Renal pelvis (tissue), 4 donors: ENCODE measurements around the gene SEPTIN6. TPM values are rescaled to one million over a fixed set of nuclear protein-coding genes. Genes with fewer than 3 reads are reported as not detected.
A peak's percentile ranks its signal among the peaks of the same experiment; 100 is the strongest.
"Not testable (repeated sequence)": the region's sequence is repeated elsewhere in the genome, so short reads cannot be mapped to it uniquely, and the experiment has no call there.

Experiments used
- DNase-seq: peaks from one replicate; pipeline ENCODE4 v3.0.0-alpha.2; 2013
- polyA plus RNA-seq, 3 donors: library from polyadenylated mRNA; unstranded; fragments of 120-200 nt; gene quantifications; one replicate each; pipeline ENCODE4 v1.2.1, GENCODE V29; 2013; ENCODE audit not compliant: insufficient read length in 3 of 3

Gene SEPTIN6
- polyA plus RNA-seq, 3 donors: 63.0 to 70.9 (median 63.4) TPM

DNA sequence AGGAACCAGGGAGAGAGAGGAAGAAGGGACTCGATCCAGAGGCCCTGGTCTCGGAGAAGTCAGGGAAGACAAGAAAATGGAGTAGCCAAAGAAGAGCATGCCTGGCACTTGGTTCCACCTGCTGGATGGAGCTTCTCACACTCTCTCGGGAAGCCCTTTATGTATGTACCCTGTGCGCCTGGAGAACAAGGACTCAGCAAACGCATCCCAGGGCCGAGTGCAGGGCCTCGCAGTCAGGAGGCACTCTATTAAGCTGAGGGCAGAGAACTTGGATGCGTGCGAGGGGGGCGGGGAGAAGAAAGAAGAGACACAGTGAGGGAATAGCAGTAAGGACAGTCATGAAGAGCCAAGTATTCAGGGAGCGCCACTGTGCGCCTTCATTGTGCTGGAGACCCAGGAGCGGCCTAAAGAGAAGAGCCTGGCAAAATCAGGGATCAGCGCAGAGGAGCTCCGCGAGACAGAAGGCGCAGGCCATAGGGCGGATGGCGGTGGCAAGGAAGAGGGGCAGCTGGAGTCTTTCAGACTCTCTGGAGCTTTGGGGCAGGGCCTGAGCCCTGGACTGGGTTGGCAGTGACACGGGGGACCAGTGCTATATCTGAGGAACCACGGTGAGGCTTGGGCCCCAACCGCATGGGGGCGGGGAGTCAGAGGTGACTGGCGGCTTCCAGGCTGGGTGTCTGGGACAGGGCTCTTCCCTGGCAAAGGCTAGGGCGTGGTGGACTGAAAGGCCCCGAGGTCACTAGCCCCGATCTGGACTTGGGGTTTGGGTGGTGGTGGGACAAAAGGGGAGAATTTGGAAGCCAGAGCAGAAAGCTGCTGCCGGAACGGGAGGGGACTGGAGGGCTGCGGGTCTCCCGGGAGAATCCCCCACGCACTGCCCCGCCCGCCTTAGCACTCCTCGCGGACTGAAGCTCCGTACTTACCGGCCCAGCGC is 1.9 kb upstream of the SEPTIN6 start:
- no peak for DNase-seq

DNA sequence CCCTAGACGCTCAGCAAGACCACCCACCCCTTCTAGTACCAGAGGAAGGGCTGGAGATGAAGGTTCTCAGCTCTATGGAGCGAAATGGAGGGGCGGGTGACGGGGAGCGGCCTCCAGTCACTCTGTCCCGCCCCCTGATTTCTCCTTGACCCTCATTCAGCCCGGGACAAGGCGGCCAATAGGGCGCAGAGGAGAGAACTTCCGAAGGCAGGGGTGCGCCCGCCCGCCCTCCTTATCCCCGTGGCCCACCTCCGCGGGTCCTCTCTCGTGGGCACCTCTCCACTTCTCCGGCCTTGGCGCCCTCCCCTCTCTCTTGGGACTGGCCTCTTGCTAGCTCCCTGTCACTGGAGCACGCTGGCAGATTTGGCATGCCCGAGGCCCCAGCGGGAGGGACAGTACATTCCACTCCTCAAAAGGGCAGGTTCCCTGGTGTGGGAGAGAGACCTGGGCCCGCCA is 1.1 kb upstream of the SEPTIN6 start:
- no peak for DNase-seq

DNA sequence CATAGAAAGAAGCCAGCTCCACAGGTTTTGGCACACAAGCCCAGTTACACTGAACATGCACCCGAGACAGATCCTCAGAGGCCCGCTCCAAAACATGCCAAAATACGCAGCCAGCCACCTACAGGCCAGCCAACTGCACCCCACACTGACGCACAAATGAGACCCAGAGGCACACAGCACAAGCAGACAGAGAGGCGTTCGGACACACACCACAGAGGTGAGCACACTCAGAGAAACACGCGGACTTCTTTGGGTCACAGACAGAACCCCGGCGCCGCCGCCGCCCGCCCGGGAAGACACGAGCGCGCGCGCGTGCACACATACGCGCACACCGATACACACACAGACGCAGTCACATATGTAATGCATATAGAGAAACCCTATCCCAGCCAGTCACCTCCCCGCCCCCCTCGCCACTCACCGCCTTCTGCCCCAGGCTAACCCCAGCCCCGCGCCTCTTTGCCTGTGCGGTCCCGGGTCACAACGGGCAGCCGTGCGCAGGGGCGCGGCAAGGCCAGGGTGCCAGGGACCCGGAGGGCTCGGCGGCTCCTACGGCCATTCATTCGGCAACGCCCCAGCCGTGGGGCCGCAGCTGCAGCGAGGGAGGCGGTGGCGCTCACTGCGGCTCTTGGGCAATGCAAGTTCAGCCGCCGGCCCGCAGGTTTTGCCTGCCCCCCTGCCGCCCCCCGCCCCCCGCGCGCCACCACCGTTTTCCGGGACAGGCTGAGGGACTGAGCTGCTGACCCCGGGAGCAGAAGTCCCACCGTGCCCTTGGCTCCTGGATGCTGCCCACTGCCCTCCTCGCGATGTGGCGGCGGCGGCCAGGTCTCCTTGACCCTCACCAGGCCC is 553 bp downstream of the SEPTIN6 start:
- DNase-seq: no peak

DNA sequence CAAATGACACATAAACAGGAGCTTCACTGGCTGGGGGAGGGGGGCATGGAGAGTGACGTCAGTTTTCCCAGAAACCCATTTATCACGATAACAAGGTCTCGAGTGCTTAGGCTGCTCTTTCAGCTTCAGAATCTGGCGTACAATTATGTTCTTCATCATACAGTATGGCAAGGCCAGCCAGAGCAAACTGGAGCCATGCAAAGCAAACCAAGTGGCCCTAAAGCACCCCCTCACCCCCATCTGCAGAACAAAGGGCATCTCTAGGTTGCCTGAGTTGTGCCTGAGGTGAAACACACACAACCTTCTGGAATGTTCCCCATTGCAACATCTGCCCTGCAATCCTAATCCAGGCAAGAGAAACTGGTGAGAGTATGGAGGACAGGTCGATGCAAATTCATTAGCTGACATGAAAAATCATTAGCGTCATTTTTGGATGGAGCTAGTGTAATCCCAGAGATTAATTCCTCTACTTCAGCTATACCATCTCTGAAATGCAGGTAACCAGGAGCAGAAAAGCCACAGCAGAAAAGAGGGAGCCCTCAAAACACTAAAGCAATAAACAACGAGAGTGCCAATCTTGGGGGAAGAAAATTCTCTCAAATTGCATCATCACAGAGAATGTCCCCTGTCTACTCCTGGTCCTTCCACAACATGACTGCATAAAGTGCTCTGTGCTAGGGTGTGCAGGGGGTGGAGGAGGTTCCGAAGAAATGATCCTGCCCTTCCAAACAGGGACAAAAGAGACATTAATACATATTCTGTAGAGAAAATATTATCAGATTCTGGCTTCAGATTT is 1.8 kb downstream of the SEPTIN6 start:
- no peak for DNase-seq

DNA sequence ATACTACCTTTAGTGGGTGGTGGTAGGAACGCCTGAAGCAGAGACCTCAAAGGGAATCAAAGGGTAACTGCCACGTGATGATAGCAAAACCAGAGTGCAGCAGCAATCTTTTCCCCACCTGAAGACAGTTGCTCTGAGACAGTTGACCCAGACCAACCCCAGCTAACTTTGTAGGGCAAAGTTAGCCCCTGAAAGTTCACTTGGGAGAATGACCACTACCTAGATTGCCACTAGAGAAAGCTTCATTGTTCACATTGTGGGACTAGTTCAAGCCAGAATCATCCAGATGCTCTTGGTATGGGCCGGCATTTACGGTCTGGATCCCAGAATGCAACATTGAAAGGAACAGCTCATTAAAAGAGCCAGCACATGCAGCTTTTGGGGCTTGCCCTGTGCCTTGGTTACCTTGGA is 4.1 kb downstream of the SEPTIN6 start:
- no peak for DNase-seq

DNA sequence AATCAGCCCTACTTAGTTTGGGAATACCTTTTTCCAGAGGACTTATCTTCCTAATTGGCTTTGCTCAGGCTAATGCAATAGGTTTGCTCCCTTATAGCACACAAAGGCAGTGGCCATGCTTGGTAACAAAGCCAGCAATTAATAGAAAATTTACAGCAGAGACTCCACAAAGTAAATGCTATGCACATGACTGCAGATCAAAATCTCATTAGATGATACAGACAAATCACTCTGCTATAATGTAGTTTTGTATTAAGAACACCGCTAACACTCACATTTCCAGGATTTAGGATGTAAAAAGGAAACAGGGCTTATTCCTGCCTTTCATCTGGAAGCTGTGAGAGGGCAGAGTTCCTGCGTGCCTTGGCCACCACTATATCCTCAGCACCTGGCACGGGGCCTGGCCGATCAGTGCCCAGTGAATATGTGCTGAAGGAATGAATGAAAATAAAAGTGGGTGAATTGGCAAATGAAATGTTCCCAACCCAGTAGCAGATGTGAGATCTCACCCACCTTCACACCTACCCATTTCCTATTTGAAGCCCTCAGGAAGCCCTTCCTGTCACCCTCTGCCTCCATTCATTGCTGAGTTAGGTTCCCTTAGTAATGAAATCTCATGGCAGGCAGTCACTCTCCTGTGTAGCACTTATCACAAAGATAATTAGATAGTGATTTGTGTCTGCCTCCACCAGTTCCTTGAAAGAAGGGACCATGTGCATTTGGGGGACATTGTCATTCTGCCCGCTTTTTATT is 5.1 kb downstream of the SEPTIN6 start:
- DNase-seq: no peak

DNA sequence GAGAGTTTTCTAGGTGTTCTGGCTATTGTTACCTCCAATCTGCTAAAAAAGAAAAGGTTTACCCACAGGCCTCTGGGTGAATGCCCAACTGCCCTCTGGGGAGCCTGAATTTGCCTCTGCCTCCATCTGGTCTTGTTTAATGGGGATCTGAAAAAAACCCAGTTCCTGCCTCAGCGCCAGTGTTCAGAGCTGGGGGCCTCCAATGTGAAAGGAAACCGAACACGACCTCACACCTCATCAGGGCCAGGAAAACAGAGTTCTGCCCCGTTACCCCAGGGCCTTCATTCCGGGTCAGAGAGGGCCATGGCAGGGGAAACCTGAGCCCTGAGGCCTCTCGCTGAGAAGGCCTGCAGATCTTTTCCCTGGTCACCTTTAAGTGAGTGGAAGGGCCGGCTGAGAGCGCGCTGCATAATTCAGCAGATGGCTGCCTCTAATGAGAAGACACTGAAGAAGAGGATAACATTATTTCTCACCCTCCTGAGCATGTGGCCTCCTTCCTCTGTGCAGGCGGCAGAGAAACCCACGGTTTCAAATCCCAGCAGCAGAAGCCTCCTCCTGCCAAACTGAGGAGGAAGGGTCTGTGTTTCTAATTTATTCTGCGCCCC is 6.8 kb downstream of the SEPTIN6 start:
- DNase-seq: no peak

DNA sequence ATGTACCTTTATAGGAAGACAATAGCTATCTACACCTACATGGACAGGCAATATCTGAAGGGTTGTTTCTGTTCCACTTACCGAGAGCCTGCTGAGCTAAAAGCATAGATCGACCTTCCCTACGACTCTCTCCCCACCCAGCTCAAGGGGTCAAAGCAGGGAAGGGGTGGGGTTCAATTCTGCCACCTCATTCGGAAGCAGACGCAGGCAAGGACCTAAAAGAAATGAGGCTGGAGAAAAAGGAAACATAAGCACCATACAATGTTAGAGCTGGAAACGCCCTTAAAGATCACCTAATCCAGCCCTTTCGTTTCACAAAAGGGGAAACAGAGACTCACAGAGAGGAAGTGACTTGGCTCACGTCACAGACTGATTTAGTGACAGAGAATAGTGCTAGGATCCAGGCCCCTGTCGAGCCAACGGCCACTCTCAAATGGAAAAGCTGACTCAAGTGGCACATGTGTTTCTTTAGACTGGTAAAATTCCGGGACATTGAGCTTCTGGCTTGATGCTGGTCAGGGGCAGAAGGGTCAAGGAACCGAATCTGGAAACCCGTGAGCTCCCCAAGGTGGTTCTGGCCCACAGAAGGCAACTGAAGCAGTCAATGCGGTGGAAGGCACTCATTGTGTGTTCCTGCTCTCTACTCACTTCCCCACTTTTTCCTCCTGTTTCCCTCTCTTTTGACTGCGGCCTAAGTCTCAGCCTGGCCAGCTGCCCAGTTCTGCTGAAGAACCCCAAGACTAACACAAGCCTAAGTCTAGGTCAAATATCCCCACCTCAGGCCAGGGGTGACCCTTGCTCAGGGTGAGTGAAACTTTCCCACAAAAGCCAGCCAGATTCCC is 7.5 kb downstream of the SEPTIN6 start:
- no peak for DNase-seq

DNA sequence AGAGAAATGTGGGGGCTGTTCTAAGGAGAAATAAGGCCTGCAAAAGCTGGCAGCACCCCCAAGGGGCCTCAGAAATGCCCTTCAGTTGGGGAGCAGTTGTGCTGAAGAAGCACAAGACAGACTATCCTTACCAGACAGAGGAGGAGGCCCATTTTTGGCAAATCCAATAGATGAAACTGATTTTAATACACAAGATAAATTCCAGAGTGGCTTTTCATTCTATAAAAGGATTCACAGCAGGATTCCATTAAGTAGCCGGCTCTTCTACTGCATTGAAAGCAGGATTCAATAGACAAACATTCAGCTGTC is 8.1 kb downstream of the SEPTIN6 start:
- DNase-seq: no peak

DNA sequence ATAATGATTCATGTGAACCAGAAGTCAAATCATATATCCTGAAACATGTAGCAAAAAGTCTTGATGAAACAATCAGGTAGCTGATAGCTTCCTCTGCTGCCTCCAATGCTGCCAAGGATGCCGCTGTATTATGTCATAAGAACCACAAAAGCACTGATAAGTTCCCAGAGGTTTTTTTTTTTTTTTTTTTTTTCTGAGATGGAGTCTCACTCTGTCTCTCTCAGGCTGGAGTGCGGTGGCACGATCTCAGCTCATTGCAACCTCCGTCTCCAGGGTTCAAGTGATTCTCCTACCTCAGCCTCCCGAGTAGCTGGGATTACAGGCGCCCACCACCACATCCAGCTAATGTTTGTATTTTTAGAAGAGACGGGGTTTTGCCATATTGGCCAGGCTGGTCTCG is 8.7 kb downstream of the SEPTIN6 start:
- DNase-seq: not testable (repeated sequence)

DNA sequence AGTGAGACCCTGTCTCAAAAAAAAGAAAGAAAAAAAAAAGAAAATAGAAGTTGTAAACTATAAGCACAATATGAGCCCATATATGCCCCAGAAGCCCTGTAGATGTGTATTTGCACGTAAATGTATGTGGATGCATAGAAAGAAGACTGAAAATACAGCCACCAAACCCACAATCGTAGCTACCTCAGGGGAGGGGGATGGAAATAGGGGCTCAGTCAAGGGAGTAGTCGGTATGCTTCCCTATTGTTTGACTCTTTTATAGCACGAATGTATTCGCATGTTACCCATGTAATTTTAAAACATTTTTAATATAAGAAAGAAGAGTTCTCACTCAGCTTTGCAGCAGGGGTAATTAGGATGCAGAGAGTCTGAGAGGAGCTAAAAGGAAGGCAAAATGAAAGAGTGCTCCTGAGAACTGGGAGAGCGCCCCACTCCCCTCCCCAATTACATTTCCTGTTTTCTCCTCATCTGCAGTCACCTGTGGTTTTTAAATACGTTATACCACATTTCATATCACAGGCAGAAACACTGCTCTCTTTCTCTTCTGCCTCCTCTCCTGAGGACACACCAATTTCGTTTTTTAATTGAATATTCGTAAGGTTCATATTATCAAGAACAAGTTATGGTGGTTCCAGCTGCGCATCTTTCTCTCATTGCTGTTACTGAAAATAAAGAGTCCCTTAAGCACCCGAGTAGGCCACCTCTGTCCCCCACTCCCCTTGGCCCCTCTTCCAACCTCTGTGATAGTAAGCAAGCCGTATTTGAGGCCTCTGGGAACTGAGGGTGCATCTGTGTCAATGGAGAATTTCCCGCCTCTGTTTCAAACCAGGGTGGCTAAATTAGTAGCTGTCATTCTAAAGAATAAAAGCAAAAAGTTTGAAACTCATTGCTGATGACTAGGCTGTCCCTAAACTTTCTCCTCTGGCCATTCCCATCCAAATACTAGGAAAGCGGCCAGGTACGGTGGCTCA is 10.7 kb downstream of the SEPTIN6 start:
- DNase-seq: no peak

DNA sequence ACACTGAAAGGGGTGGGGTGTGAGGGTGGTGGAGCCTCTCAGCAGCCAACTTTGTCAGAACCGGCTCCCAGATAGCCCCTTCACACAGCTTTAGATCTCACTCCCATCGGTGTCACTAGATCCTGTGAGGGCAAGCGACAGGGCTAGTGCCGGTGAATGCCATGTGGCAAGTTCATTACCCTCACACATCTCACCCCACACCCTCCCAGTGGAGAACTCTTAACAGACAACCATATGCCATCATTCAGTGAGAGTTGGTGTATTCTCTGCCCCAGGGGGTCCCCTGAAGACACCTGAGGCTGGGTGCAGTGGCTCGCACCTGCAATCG is 15.3 kb downstream of the SEPTIN6 start:
- DNase-seq: no peak

DNA sequence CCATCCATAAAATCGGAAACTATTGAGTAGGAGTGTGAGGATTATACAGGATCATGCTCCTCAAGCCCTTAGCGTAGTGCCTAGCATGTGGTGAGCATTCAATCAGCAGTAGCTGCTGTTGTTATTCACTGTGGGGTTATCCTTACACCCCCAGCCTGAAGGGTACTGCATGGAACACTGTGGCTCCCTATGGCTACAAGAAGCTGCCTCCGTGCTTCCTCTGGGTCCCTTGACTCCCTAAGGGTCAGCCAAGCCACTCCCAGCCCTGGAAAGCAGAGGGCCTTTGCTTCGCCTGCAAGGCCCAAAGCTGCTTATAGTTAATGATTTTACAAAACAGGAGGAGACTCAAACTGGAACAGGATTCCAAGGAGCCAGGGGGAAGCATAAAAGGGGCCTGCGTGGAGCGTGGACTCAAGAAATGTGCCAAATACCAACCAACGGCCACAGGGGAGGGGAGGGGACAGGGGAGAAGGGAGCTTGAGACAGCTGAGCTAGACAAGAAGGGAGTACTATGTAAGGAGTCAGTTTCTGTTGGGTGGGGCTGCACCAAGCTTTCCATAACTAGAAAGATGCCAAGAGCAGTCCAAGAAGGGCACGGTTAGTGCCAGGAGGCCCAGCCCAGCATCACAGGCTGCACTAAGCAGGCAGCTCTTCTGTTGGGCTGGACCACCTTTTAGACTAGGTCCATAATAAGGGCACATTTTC is 15.9 kb downstream of the SEPTIN6 start:
- no peak for DNase-seq

DNA sequence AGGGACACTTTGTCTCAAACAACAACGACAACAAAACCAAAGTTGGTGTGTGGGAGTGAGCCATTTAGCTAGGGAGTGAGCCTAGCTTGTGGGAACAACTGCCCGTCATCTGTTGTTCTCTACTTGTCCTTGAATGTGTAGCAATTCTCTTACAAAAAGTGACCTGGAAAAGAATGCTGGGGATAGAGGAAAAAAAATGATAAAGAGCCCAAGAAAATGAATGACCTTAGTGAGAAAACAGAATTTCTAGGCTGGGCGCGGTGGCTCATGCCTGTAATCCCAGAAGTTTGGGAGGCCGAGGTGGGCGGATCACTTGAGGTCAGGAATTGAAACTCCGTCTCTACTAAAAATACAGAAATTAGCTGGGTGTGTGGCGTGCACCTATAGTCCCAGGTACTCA is 19.6 kb downstream of the SEPTIN6 start:
- no peak for DNase-seq

DNA sequence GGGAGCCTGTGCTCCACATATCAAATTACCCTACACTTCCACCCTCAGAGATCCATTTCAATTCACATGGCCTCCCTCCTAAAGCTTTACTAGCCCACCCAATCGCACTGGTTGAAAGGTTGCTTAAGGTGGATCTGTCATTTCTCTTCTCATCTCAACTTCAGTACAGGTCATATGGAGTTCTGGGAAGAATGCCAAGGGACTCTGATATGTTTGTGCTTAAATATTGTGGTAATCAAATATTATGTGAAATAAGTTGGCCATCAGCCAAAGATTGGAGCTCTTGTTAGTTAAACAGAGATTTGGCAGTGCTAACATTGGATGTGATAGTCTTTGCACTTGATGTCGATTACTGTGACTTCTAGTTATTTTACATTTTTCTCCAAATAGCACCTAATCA is 20.5 kb downstream of the SEPTIN6 start:
- no peak for DNase-seq

DNA sequence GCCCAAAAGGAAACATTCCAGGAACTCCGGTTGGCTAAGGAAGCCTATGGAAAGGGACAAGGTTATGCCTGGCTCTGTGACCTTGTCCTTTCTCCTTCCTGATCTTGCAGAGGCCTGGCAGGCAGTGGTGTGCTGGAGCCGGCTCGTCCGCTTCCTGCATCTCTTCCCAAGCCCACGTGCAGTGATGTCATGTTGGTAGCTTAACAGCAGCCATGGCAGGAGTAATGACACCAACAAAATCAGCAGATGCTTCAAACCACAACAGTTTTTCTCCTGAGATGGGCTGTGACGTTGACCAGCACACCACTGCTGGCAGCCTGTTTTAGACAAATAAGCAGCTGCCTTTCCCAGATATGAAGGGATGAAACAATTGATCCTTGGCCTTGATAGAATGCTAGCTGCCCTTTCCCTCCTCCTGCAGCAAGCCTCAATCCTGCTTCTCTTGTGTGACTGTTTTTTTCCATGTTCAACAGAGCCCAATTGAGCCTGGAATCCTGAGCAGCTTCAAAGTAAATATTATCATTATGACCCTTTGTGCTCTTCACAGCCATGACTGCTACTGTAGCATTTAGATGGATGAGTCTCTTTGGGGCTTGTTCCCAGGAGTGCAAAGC is 23.4 kb downstream of the SEPTIN6 start:
- DNase-seq: no peak

DNA sequence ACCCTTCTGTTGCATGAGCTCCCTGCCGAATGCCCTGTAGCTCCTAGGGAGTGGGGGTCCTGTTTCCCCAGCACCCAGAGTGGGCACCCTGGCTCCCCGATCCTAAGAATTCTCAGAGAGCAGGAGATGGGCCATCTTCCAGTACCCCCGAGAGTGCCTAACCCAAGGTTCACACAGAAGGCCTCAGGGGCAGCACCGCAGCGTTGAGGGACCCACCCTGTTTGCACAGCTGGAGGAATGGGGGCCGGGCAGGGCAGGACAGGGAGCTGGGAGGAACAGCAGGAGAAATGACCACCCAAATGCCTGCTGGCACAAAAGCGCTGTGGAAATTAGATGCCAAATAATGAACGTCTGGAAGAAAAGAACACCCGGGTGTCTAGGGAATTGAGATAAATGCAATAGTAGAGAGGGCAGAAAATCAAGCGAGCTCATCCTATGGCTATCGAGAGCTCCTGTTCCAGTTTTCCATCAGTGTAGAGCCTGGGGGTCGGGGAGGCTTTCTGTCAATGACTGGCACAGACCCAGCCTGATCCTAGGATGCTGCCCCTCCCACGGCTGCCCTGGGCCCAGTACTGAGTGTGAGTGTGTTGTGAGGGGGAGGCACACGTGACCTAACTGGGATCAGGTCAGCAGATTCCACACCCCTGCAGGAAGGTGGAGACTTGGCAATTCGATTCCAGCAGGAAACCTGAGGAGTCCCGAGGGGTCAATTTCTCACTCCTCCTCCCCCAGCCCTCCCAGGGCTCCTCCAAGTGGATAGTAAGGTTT is 25.7 kb downstream of the SEPTIN6 start:
- DNase-seq: peak; percentile 46
